ENCODE results near the gene TBC1D22A. TPM values are rescaled to one million over a fixed set of nuclear protein-coding genes. Genes with fewer than 3 reads are reported as not detected.

The TBC1D22A gene
- total and polyA plus RNA-seq, 10 of the 15 experiments (the other 5 are each of a cell fraction or from before 2014, with no cell fraction given): 0.63 to 44.7 (median 27.4) TPM

- ChIA-PET RAD21 (ENCODE audit: unreplicated experiment) (no interaction called here), POLR2A (no interaction called here), SMC1A (ENCODE audit: uncharacterized antibody, unreplicated experiment) (no interaction called here), CTCF (interaction anchor here (1.4 to 1.8 kb wide), 3 partner anchors 8 to 37 kb away, joined by 6 to 13 read pairs (median 6); no protein-coding TSS in a partner anchor)
- in situ Hi-C loops (cut with MboI) (no loop called here), intact Hi-C loops (cut with micrococcal nuclease; ENCODE audit: unreplicated experiment) (no loop called here)
- FAIRE-seq (no peak), ATAC-seq (no peak), DNase-seq (ENCODE audit: low read depth, low spot score) (no peak)
- no peaks in the 10 kb centered on the region for H3K9me3 ChIP-seq (replicated peaks; ENCODE audit: control insufficient read depth, insufficient read depth, low read length)
- TF ChIP-seq SUPT20H (IDR thresholded peaks at IDR 0.05; ENCODE audit: borderline replicate concordance, control insufficient read depth, low read depth, low read length) (no peak), TBL1XR1 (IDR thresholded peaks at IDR 0.05; ENCODE audit: low read depth, low read length) (no peak), EP300 (IDR thresholded peaks at IDR 0.05; ENCODE audit: borderline replicate concordance in 1 of 2, control insufficient read depth in 1 of 2, low read depth in 2 of 2, low read length in 2 of 2) (no peak), CHD1 (IDR thresholded peaks at IDR 0.05; ENCODE audit: low read depth, low read length) (no peak), PAX5 (IDR thresholded peaks at IDR 0.05; ENCODE audit: borderline replicate concordance, low read depth, low read length) (no peak), BCLAF1 (IDR thresholded peaks at IDR 0.05) (no peak), TCF12 (IDR thresholded peaks at IDR 0.05; ENCODE audit: low read depth, low read length) (no peak)
- H4K20me1 ChIP-seq (ENCODE audit: control insufficient read depth, insufficient read depth): no peaks in the 10 kb centered on the region
- 90% methylated on average over 12 of the region's 15 CpGs for WGBS (ENCODE audit: insufficient coverage, insufficient replicate concordance, low lambda C conversion rate, missing lambda C conversion rate)
- peaks cover 4% of the 10 kb centered on the region; the same call in 1 of the 2 replicates for H3K4me1 ChIP-seq (ENCODE audit: control insufficient read depth, insufficient read depth, low read length)
- peaks cover 9% of the 10 kb centered on the region for H3K79me2 ChIP-seq (ENCODE audit: control insufficient read depth, insufficient read depth, low read length)
- no peak overlapping the region for H3K4me2 ChIP-seq (ENCODE audit: control insufficient read depth, insufficient read depth)
- H3K36me3 ChIP-seq (ENCODE audit: control insufficient read depth in 2 of 2, insufficient read depth in 2 of 2, low read length in 1 of 2): peaks cover 48 to 56% of the 10 kb centered on the region in 2 experiments
- H3K9ac ChIP-seq (ENCODE audit: control insufficient read depth, insufficient read depth, low read length): no peak overlapping the region
- BruUV-seq (replicated peaks): no TSS peak
- no peak overlapping the region for H2AFZ ChIP-seq (ENCODE audit: control insufficient read depth, low read depth, low read length)
- no peaks in the 10 kb centered on the region for H3K27me3 ChIP-seq (replicated peaks in 1 of 2; ENCODE audit: control insufficient read depth in 2 of 2, insufficient read depth in 2 of 2, low read length in 1 of 2)
- H3K4me3 ChIP-seq: no peak overlapping the region
- no peak overlapping the region for H3K27ac ChIP-seq (ENCODE audit: control insufficient read depth, insufficient read depth)
These were observed 33.6 kb downstream of the TBC1D22A start for GRCh38 chr22:46795845-46796565.

Data from GM12878 (cell line).